Germinal center (tissue), 1 donor: ENCODE data around the gene PDSS2.
"Not testable (repeated sequence)": the region's sequence is repeated elsewhere in the genome, so short reads cannot be mapped to it uniquely, and the experiment has no call there.

Experiments used
- DNase-seq: peaks from one replicate; pipeline ENCODE4 v3.0.0; 2012; ENCODE audit warnings: mixed read lengths, low spot score

Gene PDSS2

DNA sequence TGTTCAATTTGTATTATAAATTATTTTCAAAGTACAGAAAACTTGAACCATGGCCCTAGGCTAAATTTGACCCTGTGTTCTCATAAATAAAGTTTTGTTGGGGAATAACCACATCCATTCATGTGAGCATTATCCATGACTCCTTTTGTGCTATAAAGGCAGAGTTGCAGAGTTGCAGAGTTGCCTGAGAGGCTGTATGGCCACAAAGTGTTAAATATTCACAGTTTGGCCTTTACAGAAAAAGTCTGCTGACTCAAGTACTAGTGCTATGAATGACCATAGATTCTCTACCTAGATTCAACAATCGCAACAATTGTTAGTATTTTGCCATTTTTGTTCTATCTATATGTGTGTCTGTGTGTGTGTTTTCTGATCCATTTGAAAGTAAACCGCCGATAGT lies 297.8 kb downstream of the PDSS2 start:
- no peak for DNase-seq

DNA sequence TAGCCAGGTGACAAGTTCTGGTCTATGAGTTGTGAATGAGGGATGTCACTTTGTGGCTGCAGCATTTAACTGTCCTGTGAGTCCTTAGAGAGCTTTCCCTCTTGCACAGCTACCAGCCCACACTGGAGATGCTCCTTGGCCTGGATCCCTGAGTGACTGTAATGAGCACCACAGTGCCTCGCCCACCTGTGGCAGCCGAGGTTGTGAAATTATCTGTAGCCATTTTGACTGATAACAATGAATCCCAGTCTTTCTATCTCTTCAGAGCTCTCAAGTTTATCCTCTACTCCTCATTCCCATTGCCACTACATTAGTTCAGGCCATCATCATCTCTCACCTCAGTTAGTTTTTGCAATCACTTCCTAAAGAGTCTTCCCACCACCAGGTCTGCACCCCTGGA lies 302.7 kb downstream of the PDSS2 start:
- no peak for DNase-seq

DNA sequence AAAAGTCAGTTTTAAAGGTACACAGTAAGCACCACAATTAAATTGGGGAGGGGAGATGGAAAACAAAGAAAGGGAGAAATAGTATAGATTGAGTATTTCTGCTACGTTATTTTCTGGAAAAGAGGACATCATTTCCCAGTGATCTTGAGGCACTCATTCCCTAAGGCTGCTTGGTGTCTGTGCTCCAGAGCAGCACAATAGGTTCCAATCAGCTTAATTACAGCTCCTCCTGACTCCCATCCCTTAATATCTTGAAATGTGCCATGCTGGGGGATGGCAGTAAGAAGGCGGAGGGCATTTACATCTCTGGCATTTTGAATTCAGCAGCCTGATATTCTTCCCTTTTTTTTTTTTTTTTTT lies 304.6 kb downstream of the PDSS2 start:
- no peak for DNase-seq

DNA sequence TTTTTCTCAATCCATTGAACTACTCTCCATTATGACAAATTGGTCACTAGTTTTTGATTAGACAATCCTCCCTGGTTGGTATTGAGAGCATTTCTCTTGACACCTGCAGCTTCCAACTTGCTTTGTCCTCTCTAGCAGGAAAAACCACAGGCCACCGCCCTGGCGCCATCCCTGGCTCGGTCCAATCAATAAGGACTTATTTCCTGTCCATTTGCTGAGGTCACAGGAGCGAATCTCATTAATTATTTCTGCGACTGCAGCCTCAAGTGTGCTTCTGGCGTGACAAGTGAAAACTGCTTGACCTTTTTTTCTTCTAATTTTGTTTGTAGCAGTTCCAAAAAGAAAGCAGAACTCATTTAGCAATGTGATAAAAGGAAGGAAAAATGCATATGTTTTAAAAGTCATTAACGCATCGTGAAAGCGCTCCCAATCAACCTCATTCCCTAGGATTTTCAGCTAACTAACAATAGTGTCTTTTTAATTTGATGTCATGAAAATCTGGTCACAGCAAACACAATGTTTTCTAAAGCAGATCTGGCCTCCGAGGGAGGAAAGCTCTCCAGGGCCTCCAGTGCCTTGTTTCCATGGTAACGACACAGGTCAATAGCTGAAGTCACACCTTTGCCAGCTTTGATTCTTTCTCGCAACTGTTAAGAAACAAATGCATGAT lies 305.1 kb downstream of the PDSS2 start:
- no peak for DNase-seq

GRCh38 chr6:107152638-107153430 lies 306.5 kb downstream of the PDSS2 start:
- no peak for DNase-seq

DNA sequence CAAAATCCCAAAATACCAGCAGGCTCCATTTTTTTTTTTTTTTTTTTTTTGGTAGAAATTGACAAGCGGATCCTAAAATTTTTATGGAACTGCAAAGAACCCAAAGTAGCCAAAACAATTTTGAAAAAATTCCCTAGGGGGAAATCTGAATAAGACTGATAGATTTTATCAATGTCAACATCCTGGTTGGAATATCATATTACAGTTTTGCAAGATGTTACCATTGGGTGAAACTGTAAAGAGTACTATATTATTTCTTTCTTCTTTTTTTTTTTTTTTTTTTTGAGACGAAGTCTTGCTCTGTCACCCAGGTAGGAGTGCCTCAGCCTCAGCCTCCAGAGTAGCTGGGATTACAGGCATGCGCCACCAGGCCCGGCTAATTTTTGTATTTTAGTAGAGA lies 314.7 kb downstream of the PDSS2 start:
- no peak for DNase-seq

- no peak for DNase-seq
These were observed 315.4 kb downstream of the PDSS2 start for GRCh38 chr6:107144014-107144413.

DNA sequence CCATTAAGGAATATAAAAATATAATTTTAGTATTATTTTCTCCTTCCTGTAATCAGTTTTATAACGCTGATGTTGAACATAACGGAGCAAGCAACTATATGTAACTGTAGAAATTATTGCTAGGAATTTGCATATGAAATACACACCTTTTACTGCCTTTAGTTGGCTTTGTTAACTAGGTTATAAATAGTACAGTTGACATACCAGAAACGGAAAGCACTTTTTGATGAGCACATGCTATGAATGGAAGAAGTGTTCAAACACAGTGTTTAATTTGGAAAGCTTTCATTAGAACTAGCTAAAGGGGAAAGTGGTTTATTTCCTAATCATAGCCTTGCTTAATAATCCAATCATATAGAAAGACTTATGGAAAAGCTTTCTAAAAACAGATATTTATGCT lies 318.8 kb downstream of the PDSS2 start:
- DNase-seq: no peak

GRCh38 chr6:107136324-107136723 lies 323.0 kb downstream of the PDSS2 start:
- DNase-seq: not testable (repeated sequence)

DNA sequence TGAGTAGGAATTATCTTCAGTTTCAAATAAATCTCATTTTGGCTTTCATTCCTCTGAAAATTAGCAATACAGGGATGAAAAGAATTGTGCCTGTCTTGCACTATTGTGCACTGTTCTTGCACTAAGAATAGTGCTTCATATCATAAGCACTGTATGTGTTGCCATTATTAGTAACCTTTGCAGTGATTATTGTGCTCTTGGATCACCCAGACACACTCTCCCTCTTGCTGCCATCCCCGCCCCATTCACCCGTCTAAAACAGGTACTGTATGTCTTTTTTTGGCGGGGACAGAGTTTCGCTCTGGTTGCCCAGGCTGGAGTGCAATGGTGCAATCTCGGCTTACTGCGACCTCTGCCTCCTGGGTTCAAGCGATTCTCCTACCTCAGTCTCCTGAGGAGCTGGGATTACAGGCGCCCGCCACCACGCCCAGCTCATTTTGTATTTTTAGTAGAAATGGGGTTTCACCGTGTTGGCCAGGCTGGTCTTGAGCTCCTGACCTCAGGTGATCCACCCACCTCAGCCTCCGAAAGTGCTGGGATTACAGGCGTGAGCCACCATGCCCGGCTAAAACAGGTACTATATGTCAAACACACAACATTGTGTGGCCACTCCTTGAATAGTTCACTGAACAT lies 324.2 kb downstream of the PDSS2 start:
- not testable (repeated sequence) for DNase-seq

DNA sequence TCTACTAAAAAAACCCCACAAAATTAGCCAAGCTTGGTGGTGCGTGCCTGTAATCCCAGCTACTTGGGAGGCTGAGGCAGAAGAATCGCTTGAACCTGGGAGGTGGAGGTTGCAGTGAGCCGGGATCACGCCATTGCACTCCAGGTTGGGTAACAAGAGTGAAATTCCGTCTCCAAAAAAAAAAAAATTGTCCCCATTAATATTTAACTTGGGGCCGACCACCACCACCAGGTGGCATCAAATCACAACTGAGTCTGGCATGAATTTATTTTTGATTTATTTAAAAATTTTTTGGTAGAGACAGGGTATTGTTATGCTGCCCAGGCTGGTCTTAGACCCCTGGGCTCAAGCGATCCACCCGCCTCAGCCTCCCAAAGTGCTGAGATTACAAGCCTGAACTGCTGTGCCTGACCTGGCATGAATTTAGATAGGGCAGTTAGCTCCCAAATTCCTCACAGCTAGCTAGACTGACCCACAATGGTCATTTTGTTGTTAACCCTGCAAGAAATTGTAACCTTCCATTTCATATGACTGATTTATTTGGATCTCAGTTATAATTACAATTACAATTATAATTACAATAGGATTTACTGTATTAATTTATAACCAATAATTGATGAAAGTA lies 326.9 kb downstream of the PDSS2 start:
- peak; percentile 31 for DNase-seq

DNA sequence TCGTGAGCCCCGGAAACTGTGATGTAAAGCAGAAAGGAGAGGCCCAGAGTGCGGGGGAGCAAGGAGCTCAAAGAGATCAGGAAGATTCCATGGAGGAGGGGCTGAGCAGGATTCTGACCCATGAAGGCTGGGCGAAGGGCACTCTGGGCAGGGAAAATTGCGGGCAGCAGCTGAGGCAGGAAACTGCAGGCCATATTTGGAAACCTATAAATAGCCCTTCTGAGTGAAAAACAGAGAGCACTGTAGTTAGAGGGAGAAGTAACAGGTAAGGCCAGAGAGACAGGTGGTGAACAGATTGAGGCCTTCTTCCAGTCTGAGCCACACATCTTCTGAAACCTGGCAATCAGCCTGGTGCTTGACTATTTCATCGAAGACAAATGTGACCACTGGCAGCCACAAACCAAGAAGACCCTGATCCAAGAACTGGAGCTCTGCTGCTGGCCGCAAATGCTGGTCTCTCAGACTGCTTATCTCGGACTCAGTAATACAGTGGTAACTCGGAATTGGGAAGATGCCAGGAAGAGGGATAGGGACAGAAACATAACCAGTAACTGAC lies 329.9 kb downstream of the PDSS2 start:
- DNase-seq: no peak

DNA sequence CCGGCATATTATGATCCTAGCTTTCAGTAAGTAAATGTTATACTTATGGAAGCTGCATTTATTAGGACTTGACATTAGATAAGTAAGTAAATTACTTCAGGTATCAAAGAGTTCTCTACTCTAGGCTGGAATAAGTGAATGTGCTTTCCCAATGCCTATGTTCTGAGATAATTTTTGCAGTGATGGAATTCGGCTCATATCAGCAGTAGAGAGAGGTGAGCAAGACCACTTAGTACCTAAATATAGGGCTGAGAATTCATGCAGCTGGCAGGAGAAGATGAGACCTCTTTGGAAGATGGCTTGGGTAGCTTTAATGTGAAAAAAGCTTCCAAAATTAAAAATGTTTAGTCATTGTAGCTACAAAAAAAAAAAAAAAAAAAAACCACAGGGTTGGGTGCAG lies 330.8 kb downstream of the PDSS2 start:
- no peak for DNase-seq

DNA sequence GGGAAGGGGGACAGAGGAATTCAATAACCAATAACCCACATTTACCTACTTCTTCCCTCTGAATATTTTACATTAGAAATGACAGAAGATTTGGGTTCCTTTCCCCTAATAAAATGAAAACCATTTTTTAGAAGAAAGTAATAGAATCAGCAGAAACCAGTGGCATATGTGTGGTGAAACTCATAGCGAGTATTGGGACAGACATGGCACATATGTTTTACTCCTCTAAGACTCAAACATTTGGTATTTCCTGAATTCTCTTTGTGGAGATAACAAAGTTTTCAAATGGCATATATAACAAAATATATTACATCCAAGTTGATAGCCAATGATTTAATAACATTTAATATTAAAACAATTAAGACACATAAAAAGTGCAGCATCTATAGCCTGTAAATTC lies 331.2 kb downstream of the PDSS2 start:
- DNase-seq: no peak

GRCh38 chr6:107125771-107126170 lies 333.6 kb downstream of the PDSS2 start:
- DNase-seq: no peak

DNA sequence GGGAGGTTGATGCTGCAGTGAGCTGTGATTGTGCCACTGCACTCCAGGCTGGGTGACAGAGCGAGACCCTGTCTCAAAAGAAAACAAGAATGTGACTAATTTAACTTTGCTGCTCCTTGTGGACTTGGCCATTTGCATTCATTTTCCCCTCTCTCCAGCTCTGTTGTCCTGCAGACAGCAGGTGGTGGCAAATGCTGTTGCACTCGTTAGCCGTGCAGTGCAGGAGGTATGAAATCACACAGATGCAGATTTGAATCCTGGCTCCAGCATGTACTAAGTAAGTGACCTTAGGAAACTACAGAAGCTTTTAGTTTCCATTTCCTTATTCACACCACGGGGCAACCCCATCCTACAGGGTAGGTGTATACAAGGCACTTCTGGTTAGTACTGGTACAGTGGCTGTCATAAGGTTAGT lies 334.4 kb downstream of the PDSS2 start:
- DNase-seq: no peak

DNA sequence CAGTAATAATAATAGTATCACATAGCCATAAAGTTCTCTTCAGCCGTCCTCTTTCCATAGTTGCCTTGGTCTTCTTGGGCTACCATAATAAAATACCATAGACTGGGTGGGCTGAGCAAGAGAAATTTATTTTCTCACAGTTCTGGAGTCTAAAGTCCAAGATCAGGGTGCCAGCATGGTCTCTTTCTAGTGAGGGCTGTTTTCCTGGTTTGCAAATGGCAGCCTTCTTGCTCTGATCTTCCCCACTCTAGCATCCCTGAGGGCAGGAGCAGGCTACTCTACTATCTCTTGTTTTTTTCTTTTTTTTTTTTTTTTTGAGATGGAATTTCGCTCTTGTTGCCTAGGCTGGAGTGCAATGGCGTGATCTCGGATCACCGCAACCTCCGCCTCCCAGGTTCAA lies 335.9 kb downstream of the PDSS2 start:
- no peak for DNase-seq

DNA sequence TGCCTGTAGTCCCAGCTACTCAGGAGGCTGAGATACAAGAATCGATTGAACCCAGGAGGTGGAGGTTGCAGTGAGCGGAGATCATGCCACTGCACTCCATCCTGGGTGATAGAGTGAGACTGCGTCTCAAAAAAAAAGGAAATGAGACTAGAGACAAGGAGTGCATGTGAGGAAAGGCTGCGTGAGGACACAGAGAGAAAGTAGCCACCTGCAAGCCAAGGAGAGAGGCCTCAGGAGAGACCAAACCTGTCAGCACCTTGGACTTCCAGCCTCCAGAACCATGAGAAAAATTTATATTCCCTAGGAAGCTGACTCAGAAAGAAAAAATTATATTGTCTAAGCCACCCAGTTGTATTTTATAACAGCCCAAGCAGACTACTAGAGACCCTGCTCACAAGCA lies 336.6 kb downstream of the PDSS2 start:
- DNase-seq: no peak

DNA sequence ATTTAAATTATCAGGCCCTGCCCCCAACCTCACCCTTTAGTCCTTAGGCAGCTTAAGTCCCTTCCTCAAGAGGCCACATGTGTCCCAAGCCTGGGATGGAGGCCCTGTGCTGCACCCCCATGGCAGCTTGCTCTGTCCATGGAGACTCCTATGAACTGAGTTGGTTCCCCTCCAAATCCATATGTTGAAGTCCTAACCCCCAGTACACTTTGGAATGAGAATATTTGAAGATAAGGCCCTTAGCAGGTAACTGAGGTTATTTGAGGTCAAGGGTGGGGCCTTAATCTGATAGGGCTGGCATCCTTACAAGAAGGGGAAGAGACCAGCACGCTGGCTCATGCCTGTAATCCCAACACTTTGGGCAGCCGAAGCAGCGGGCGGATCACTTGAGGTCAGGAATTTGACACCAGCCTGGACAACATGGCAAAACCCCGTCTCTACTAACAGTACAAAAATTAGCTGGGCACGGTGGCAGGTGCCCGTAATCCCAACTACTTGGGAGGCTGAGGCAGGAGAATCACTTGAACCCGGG lies 337.3 kb downstream of the PDSS2 start:
- DNase-seq: no peak

DNA sequence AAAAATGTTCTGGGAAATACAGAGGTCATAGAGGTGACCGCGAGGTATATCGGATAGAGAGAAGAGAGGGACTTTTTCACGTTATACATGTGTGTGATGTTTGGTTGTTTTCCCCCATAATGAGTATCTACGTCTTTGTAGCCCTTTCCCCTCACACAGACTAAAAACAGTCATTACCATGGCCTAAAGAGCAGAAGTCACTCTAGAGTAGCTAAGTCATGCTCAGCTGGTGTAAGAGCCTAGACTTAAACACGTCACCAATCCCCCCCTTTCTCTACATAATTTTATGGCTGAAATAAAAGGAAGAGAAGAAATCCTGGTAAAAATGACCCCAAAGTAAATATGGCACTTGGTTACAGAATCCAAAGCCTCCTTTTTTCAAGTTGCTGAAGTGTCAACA lies 338.1 kb downstream of the PDSS2 start:
- no peak for DNase-seq

DNA sequence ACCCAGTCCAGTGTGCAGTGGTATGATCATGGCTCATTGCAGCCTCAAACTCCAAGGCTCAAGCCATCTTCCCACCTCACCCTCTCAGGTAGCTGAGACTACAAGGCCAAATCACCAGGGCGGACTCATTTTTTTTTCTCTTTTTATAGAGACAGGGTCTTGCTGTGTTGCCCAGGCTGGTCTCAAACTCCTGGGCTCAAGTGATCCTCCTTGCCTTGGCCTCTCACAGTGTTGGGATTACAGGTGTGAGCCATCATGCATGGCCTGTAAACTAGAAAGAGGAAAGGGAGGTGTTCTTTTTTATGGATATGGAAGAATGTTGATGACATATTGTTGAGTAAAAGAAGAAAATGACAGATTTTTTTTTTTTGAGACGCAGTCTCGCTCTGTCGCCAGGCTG lies 339.0 kb downstream of the PDSS2 start:
- DNase-seq: no peak

- no peak for DNase-seq
These were observed 340.4 kb downstream of the PDSS2 start for GRCh38 chr6:107118976-107119375.
